Measurements from ENCODE around the gene GSTM2. TPM values are rescaled to one million over a fixed set of nuclear protein-coding genes. Genes with fewer than 3 reads are reported as not detected.
A peak's percentile ranks its signal among the peaks of the same experiment; 100 is the strongest.

The GSTM2 gene
- total RNA-seq, 2 donors from 2014 or later, result 18.4 to 30.3 TPM

DNA sequence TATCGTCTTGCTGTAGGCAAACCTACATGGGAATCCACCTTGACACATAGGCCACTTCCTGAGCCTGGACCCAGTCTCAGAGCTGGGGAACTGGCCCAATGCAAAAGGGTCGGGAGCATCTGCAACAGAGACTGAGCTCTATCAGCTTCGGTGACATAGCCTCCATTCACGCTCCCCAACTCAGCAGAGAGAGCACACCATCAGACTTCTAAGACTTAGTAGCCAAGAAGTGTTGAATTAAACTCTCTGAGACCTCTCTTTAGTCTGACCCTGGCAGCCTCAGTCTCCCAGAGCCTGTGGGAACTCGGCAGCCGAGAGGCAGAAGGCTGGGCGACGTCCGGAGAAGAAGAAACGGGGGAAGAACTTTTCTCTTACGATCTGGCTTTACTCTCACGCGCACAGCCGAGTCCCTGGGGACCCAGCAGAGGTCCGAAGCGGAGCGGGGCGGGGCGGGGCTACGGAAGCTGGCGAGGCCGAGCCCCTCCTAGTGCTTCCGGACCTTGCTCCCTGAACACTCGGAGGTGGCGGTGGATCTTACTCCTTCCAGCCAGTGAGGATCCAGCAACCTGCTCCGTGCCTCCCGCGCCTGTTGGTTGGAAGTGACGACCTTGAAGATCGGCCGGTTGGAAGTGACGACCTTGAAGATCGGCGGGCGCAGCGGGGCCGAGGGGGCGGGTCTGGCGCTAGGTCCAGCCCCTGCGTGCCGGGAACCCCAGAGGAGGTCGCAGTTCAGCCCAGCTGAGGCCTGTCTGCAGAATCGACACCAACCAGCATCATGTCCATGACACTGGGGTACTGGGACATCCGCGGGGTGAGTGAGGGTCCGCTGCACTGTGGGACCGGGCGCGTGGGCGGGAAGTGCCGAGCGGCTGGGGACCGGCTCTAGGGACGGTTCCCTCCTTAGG, 12.0 kb upstream of the GSTM2 start, which contains the start of gene GSTM4:
Gene GSTM4 (plus strand): TSS at position 485 of the 905 bp plus-strand sequence. CDS start 291 bp downstream, at position 776.
- H3K27ac Mint-ChIP-seq, result peak within 1 kb of the TSS; percentile 94
- H3K27me3 Mint-ChIP-seq (ENCODE audit: insufficient read depth), result peaks cover 37% of the 10 kb centered on the region
- H3K27ac ChIP-seq (ENCODE audit: low read depth, low read length), result no peak within 1 kb of the TSS
- H3K36me3 ChIP-seq (ENCODE audit: control insufficient read depth, insufficient read depth, low read length), result no peaks in the 10 kb centered on the region
- H3K9ac ChIP-seq (ENCODE audit: extremely low read depth, low read length, poor library complexity, severe bottlenecking), result peak within 1 kb of the TSS; percentile 45
- peaks cover 10% of the 10 kb centered on the region for H3K36me3 Mint-ChIP-seq (ENCODE audit: low read depth)
- peak; percentile 94 for DNase-seq
- peak within 1 kb of the TSS; percentile 84 for H3K4me3 ChIP-seq (ENCODE audit: low read length)
- no peaks in the 10 kb centered on the region for H3K9me3 ChIP-seq (ENCODE audit: control insufficient read depth, low read length)
- no peaks in the 10 kb centered on the region for H3K4me1 ChIP-seq (ENCODE audit: control insufficient read depth, insufficient read depth, low read length)
- H3K4me1 Mint-ChIP-seq, result peaks cover 3% of the 10 kb centered on the region
- TF ChIP-seq, protein P1, sequence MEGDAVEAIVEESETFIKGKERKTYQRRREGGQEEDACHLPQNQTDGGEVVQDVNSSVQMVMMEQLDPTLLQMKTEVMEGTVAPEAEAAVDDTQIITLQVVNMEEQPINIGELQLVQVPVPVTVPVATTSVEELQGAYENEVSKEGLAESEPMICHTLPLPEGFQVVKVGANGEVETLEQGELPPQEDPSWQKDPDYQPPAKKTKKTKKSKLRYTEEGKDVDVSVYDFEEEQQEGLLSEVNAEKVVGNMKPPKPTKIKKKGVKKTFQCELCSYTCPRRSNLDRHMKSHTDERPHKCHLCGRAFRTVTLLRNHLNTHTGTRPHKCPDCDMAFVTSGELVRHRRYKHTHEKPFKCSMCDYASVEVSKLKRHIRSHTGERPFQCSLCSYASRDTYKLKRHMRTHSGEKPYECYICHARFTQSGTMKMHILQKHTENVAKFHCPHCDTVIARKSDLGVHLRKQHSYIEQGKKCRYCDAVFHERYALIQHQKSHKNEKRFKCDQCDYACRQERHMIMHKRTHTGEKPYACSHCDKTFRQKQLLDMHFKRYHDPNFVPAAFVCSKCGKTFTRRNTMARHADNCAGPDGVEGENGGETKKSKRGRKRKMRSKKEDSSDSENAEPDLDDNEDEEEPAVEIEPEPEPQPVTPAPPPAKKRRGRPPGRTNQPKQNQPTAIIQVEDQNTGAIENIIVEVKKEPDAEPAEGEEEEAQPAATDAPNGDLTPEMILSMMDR (conservative IDR thresholded peaks at IDR 0.05), result no peak
- 4 to 6% methylated on average over 42 to 54 of the region's 54 CpGs for WGBS, 2 experiments (ENCODE audit: insufficient coverage in 1 of 2, insufficient read length in 1 of 2)
- H3K27me3 ChIP-seq (ENCODE audit: control insufficient read depth, insufficient read depth, low read length, poor library complexity, severe bottlenecking), result peaks cover 38% of the 10 kb centered on the region
- H3K9me3 Mint-ChIP-seq, result no peaks in the 10 kb centered on the region
- peak within 1 kb of the TSS; percentile 85 for H3K4me3 Mint-ChIP-seq

- no peak overlapping the region for H3K9ac ChIP-seq (ENCODE audit: extremely low read depth, low read length, poor library complexity, severe bottlenecking)
- Mint-ChIP-seq H3K4me3 (no peak overlapping the region), H3K27ac (no peak overlapping the region), H3K4me1 (peaks cover 3% of the 10 kb centered on the region), H3K36me3 (ENCODE audit: low read depth) (peaks cover 10% of the 10 kb centered on the region), H3K27me3 (ENCODE audit: insufficient read depth) (peaks cover 23% of the 10 kb centered on the region), H3K9me3 (no peaks in the 10 kb centered on the region)
- H3K27me3 ChIP-seq (ENCODE audit: control insufficient read depth, insufficient read depth, low read length, poor library complexity, severe bottlenecking), result peaks cover 22% of the 10 kb centered on the region
- no peaks in the 10 kb centered on the region for H3K4me1 ChIP-seq (ENCODE audit: control insufficient read depth, insufficient read depth, low read length)
- no peaks in the 10 kb centered on the region for H3K36me3 ChIP-seq (ENCODE audit: control insufficient read depth, insufficient read depth, low read length)
- TF ChIP-seq, protein P1 (conservative IDR thresholded peaks at IDR 0.05), result no peak
- WGBS, 2 experiments (ENCODE audit: insufficient coverage in 1 of 2, insufficient read length in 1 of 2), result 90% methylated on average over 4 of the region's 4 CpGs; no CpG with 5 or more reads in 1 of the 2 experiments
- H3K27ac ChIP-seq (ENCODE audit: low read depth, low read length), result no peak overlapping the region
- H3K9me3 ChIP-seq (ENCODE audit: control insufficient read depth, low read length), result no peaks in the 10 kb centered on the region
- DNase-seq, result no peak
- H3K4me3 ChIP-seq (ENCODE audit: low read length), result no peak overlapping the region
These were observed 10.5 kb upstream of the GSTM2 start for GRCh38 chr1:109657395-109657794.

GRCh38 chr1:109657970-109658369, 9.9 kb upstream of the GSTM2 start:
- H3K27ac ChIP-seq (ENCODE audit: low read depth, low read length), result peak overlapping the region; percentile 63
- 70 to 92% methylated on average over 3 to 7 of the region's 7 CpGs for WGBS, 2 experiments (ENCODE audit: insufficient coverage in 1 of 2, insufficient read length in 1 of 2)
- H3K4me3 Mint-ChIP-seq, result no peak overlapping the region

More at GRCh38 chr1:109657970-109658369, 9.9 kb upstream of the GSTM2 start:
- H3K36me3 Mint-ChIP-seq (ENCODE audit: low read depth), result peaks cover 10% of the 10 kb centered on the region
- H3K4me1 ChIP-seq (ENCODE audit: control insufficient read depth, insufficient read depth, low read length), result no peaks in the 10 kb centered on the region
- no peak overlapping the region for H3K27ac Mint-ChIP-seq
- H3K27me3 Mint-ChIP-seq (ENCODE audit: insufficient read depth), result peaks cover 21% of the 10 kb centered on the region
- TF ChIP-seq, protein P1 (conservative IDR thresholded peaks at IDR 0.05), result no peak
- DNase-seq, result no peak
- no peaks in the 10 kb centered on the region for H3K9me3 Mint-ChIP-seq
- H3K27me3 ChIP-seq (ENCODE audit: control insufficient read depth, insufficient read depth, low read length, poor library complexity, severe bottlenecking), result peaks cover 18% of the 10 kb centered on the region
- H3K9me3 ChIP-seq (ENCODE audit: control insufficient read depth, low read length), result no peaks in the 10 kb centered on the region
- H3K36me3 ChIP-seq (ENCODE audit: control insufficient read depth, insufficient read depth, low read length), result no peaks in the 10 kb centered on the region
- peaks cover 3% of the 10 kb centered on the region for H3K4me1 Mint-ChIP-seq
- no peak overlapping the region for H3K4me3 ChIP-seq (ENCODE audit: low read length)
- H3K9ac ChIP-seq (ENCODE audit: extremely low read depth, low read length, poor library complexity, severe bottlenecking), result no peak overlapping the region

All from endodermal cell (in vitro differentiated cells).